Measurements from ENCODE around the gene ARHGAP33. TPM values are rescaled to one million over a fixed set of nuclear protein-coding genes. Genes with fewer than 3 reads are reported as not detected.

ARHGAP33 gene
- total and polyA plus RNA-seq, 2 of the 8 experiments (the other 6 are each of a cell fraction or from before 2014, with no cell fraction given), result 6.5 to 25.2 TPM

DNA sequence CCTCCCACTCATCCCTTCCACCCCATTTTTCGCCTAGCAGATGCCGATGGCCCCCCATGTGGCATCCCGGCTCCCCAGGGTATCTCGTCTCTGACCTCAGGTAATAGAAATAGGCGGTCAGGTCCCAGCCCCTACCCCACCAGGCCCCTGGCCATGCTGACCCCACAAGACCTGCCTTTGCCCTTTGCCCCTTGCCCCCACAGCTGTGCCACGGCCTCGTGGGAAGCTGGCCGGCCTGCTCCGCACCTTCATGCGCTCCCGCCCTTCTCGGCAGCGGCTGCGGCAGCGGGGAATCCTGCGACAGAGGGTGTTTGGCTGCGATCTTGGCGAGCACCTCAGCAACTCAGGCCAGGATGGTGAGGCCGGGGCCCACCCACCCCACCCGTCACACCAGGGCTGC is 5.4 kb downstream of the ARHGAP33 start:
- POLR2A ChIA-PET (ENCODE audit: partially characterized antibody), result no interaction called here
- no peak overlapping the region for H3K23ac ChIP-seq (ENCODE audit: insufficient read length)

More for the DNA sequence above, 5.4 kb downstream of the ARHGAP33 start:
- Histone ChIP-seq H3K4me1 (replicated peaks in 1 of 4; ENCODE audit: control insufficient read depth in 3 of 4, insufficient read depth in 4 of 4, low read length in 3 of 4) (peaks cover 0 to 33% (median 21%) of the 10 kb centered on the region in 4 experiments; a peak in 6 of 7 replicates), H3K79me1 (ENCODE audit: low read depth, low read length) (no peaks in the 10 kb centered on the region; the same call in 1 of the 2 replicates), H3K36me3 (ENCODE audit: control insufficient read depth in 2 of 4, insufficient read depth in 4 of 4, low read length in 3 of 4) (no peaks in the 10 kb centered on the region), H3K4me2 (ENCODE audit: insufficient read depth in 1 of 2, low read depth in 2 of 2, low read length in 2 of 2) (no peak overlapping the region), H3K56ac (replicated peaks; ENCODE audit: insufficient read length, low read depth, low read length) (no peak overlapping the region), H3K27ac (ENCODE audit: low read depth, low read length) (no peak overlapping the region), H4K20me1 (replicated peaks in 1 of 2; ENCODE audit: control insufficient read depth in 1 of 2, insufficient read depth in 2 of 2, low read length in 2 of 2) (peaks cover 0 to 8% of the 10 kb centered on the region in 2 experiments), H4K91ac (replicated peaks; ENCODE audit: insufficient read length, low read length) (no peak overlapping the region), H2BK20ac (ENCODE audit: low read length) (no peak overlapping the region), H2BK5ac (ENCODE audit: low read depth, low read length) (no peak overlapping the region), H4K8ac (ENCODE audit: extremely low read depth, insufficient read depth, low read length) (no peak overlapping the region), H4K5ac (ENCODE audit: insufficient read length, low read depth, low read length) (no peak overlapping the region), H3K79me2 (ENCODE audit: control insufficient read depth in 1 of 2, insufficient read depth in 2 of 2, low read length in 2 of 2) (no peaks in the 10 kb centered on the region), H3K14ac (ENCODE audit: insufficient read length) (no peak overlapping the region), H3K23me2 (ENCODE audit: low read depth, low read length) (peaks cover 15% of the 10 kb centered on the region), H3K9ac (replicated peaks in 1 of 4; ENCODE audit: extremely low read depth in 1 of 4, low read depth in 3 of 4, low read length in 3 of 4) (no peak overlapping the region), H3K27me3 (replicated peaks in 1 of 4; ENCODE audit: control insufficient read depth in 3 of 4, extremely low read depth in 1 of 4, insufficient read depth in 3 of 4, low read length in 3 of 4) (peaks cover 0 to 9% (median 7%) of the 10 kb centered on the region in 4 experiments; a peak in 3 of 7 replicates), H3K9me3 (ENCODE audit: insufficient read depth in 2 of 2, low read depth in 1 of 2, low read length in 1 of 2) (no peaks in the 10 kb centered on the region), H3K18ac (ENCODE audit: extremely low read depth, low read length) (no peak overlapping the region), H3K4me3 (ENCODE audit: extremely low read depth in 1 of 4, insufficient read depth in 2 of 4, low read depth in 3 of 4, low read length in 4 of 4) (no peak overlapping the region), H2BK120ac (replicated peaks; ENCODE audit: low read depth, low read length) (no peak overlapping the region), H2BK12ac (ENCODE audit: low read depth, low read length) (no peak overlapping the region), H2AFZ (ENCODE audit: low read length) (no peak overlapping the region), H3K4ac (replicated peaks; ENCODE audit: insufficient read length, low read depth, low read length) (no peak overlapping the region), H2AK5ac (ENCODE audit: low read depth, low read length) (no peak overlapping the region), H2BK15ac (ENCODE audit: low read length) (no peak overlapping the region)
- WGBS, 2 experiments (ENCODE audit: extremely low coverage in 1 of 2, insufficient coverage in 1 of 2, insufficient read length in 1 of 2, insufficient replicate concordance in 2 of 2, low coverage in 1 of 2, low lambda C conversion rate in 2 of 2, missing lambda C conversion rate in 1 of 2), result 96% methylated on average over 13 of the region's 20 CpGs; no CpG with 5 or more reads in 1 of the 2 experiments
- TF ChIP-seq CHD2 (IDR thresholded peaks at IDR 0.05; ENCODE audit: low read length) (no peak), TCF12 (IDR thresholded peaks at IDR 0.05; ENCODE audit: low read depth, low read length) (no peak), MAFK (IDR thresholded peaks at IDR 0.05; ENCODE audit: low read depth, low read length) (no peak), EZH2 (IDR thresholded peaks at IDR 0.05; ENCODE audit: low read depth, low read length, severe bottlenecking) (no peak), CBX5 (IDR thresholded peaks at IDR 0.05; ENCODE audit: low read depth, low read length) (no peak), SUZ12 (IDR thresholded peaks at IDR 0.05; ENCODE audit: low read length) (no peak), ASH2L (IDR thresholded peaks at IDR 0.05; ENCODE audit: low read length) (no peak), KDM1A (IDR thresholded peaks at IDR 0.05; ENCODE audit: borderline replicate concordance, low read length) (no peak), ATF3 (IDR thresholded peaks at IDR 0.05; ENCODE audit: insufficient read depth, low read depth, low read length) (no peak)
- TF ChIP-seq, protein P1, sequence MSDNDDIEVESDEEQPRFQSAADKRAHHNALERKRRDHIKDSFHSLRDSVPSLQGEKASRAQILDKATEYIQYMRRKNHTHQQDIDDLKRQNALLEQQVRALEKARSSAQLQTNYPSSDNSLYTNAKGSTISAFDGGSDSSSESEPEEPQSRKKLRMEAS (IDR thresholded peaks at IDR 0.05), result no peak
- no peak for FAIRE-seq
- no peak for DNase-seq (ENCODE audit: low read depth in 1 of 2, low spot score in 2 of 2)
- CTCF ChIA-PET (ENCODE audit: partially characterized antibody), result interaction anchor here (1.5 kb wide), 1 partner anchor 33 kb away, joined by 4 read pairs; the partner anchor contains the start of gene LIN37
